Measurements from ENCODE around the gene MRPL48.
A peak's percentile ranks its signal among the peaks of the same experiment; 100 is the strongest.

DNA sequence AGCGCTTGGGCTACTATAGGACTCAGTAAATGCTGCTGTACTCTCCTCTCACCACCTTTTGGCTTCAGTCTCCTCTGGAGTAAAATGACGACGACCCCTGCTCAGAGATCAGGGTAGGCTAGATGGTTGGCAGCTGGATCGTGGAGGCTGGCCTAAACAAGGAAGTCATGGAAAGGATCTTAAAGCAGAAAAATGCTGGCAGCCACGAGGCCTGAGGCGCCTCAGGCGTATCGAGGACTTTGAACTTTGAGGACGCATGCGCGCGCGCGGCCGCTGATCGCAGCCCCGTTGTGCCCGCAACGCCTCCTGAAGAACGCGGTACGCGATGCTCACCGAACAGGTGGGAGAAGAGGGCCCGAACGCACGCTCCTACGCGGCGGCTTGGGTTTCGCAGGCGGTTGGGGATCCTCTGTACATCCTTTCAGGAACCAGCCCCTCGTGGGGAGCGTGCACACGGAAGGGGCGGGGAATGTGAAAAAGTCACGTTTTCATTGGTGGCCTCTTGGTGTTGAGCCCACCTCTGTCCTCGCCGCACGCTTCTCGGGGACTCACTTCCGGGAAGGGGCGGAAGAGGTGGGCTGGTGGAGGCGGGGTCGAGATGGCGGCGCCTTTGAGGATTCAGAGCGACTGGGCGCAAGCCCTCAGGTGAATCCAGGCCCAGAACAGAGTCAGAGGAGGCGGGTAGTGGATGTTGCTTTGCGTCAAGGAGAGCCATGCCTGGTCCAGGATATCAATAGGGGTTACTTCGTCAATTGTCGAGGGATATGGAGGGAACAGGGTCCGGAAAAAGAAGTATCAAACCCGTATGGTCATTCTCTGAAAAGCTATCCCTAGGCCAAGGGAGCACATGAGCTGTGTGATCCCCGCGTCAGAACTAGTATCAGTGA, 89.0 kb downstream of the MRPL48 start, which contains the start of the genes COA4 and PAAF1:
- TF ChIP-seq CTCF (IDR thresholded peaks at IDR 0.05) = no peak
- peak; percentile 41 to 75 (median 73) for TF ChIP-seq POLR2A (IDR thresholded peaks at IDR 0.05)

Measured in body of pancreas (tissue), 4 donors.